Activated gamma-delta T cell treated with Interleukin-2 at 50 U/mL for 16 hours (primary cell): ENCODE measurements around the gene NOX5.
"Not testable (repeated sequence)": the region's sequence is repeated elsewhere in the genome, so short reads cannot be mapped to it uniquely, and the experiment has no call there.

Source experiments
- DNase-seq: peaks from one replicate; pipeline ENCODE4 v3.0.0-alpha.2; 2020

Gene NOX5

GRCh38 chr15:69014454-69014853 lies at the start of gene NOX5:
Gene NOX5 (plus strand): TSS chr15:69014695. CDS start chr15:69014736, 41 bp downstream.
- no peak for DNase-seq

- no peak for DNase-seq
Measured at GRCh38 chr15:68966996-68967395, 47.5 kb upstream of the NOX5 start.

- DNase-seq, result no peak
Measured at GRCh38 chr15:68967948-68968347, 46.5 kb upstream of the NOX5 start.

GRCh38 chr15:68969298-68969697 lies 45.2 kb upstream of the NOX5 start:
- DNase-seq, result no peak

- no peak for DNase-seq
Measured at GRCh38 chr15:68972201-68973065, 42.1 kb upstream of the NOX5 start.

GRCh38 chr15:68975651-68976160 lies 38.8 kb upstream of the NOX5 start:
- DNase-seq, result not testable (repeated sequence)

- DNase-seq, result not testable (repeated sequence)
Measured at GRCh38 chr15:68977426-68977825, 37.1 kb upstream of the NOX5 start.

GRCh38 chr15:68979006-68979405 lies 35.5 kb upstream of the NOX5 start:
- no peak for DNase-seq

GRCh38 chr15:68979816-68980215 lies 34.7 kb upstream of the NOX5 start:
- no peak for DNase-seq

- no peak for DNase-seq
Measured at GRCh38 chr15:68980786-68981185, 33.7 kb upstream of the NOX5 start.

GRCh38 chr15:68981941-68982340 lies 32.6 kb upstream of the NOX5 start:
- DNase-seq, result no peak

- no peak for DNase-seq
Measured at GRCh38 chr15:68982976-68983563, 31.4 kb upstream of the NOX5 start.

- DNase-seq, result no peak
Measured at GRCh38 chr15:68983961-68984481, 30.5 kb upstream of the NOX5 start.

- DNase-seq, result no peak
Measured at GRCh38 chr15:68984586-68984985, 29.9 kb upstream of the NOX5 start.

- DNase-seq, result no peak
Measured at GRCh38 chr15:68985361-68985891, 29.1 kb upstream of the NOX5 start.

GRCh38 chr15:68986322-68986721 lies 28.2 kb upstream of the NOX5 start:
- DNase-seq, result no peak

GRCh38 chr15:68987120-68987519 lies 27.4 kb upstream of the NOX5 start:
- no peak for DNase-seq

- DNase-seq, result no peak
Measured at GRCh38 chr15:68987676-68988075, 26.8 kb upstream of the NOX5 start.

- DNase-seq, result no peak
Measured at GRCh38 chr15:68989541-68990230, 24.8 kb upstream of the NOX5 start.

GRCh38 chr15:68990231-68990991 lies 24.1 kb upstream of the NOX5 start:
- no peak for DNase-seq

GRCh38 chr15:68990992-68991500 lies 23.4 kb upstream of the NOX5 start:
- no peak for DNase-seq

GRCh38 chr15:68991723-68992122 lies 22.8 kb upstream of the NOX5 start:
- no peak for DNase-seq
